ENCODE results near the gene KDELR1.

DNA sequence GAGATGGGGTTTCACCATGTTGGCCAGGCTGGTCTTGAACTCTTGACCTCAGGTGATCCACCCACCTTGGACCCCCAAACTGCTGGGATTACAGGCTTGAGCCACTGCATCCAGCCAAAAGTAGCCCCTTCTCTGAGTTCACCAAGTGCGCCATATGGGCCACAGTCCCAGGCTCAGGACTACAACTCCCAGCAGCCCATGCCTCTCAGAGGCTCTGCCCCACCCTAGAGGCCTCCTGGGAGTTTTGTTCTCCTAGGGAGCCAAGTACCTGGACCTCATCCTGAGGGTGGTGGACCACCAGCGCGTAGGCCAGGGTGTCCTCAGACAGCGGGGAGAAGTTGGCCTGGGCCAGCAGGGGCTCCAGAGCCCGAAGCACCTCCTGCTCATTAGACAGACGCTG, 46.5 kb downstream of the KDELR1 start:
- TF ChIP-seq POLR2AphosphoS5 (IDR thresholded peaks at IDR 0.05; ENCODE audit: low read depth, low read length) (no peak), SIN3A (IDR thresholded peaks at IDR 0.05; ENCODE audit: borderline replicate concordance, insufficient read depth, low read length) (no peak), TAF1 (IDR thresholded peaks at IDR 0.05; ENCODE audit: borderline replicate concordance, insufficient read depth, low read length) (no peak)
- TF ChIP-seq, protein P1, sequence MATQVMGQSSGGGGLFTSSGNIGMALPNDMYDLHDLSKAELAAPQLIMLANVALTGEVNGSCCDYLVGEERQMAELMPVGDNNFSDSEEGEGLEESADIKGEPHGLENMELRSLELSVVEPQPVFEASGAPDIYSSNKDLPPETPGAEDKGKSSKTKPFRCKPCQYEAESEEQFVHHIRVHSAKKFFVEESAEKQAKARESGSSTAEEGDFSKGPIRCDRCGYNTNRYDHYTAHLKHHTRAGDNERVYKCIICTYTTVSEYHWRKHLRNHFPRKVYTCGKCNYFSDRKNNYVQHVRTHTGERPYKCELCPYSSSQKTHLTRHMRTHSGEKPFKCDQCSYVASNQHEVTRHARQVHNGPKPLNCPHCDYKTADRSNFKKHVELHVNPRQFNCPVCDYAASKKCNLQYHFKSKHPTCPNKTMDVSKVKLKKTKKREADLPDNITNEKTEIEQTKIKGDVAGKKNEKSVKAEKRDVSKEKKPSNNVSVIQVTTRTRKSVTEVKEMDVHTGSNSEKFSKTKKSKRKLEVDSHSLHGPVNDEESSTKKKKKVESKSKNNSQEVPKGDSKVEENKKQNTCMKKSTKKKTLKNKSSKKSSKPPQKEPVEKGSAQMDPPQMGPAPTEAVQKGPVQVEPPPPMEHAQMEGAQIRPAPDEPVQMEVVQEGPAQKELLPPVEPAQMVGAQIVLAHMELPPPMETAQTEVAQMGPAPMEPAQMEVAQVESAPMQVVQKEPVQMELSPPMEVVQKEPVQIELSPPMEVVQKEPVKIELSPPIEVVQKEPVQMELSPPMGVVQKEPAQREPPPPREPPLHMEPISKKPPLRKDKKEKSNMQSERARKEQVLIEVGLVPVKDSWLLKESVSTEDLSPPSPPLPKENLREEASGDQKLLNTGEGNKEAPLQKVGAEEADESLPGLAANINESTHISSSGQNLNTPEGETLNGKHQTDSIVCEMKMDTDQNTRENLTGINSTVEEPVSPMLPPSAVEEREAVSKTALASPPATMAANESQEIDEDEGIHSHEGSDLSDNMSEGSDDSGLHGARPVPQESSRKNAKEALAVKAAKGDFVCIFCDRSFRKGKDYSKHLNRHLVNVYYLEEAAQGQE (IDR thresholded peaks at IDR 0.05; ENCODE audit: insufficient read depth in 1 of 2, low read depth in 2 of 2, low read length in 2 of 2), result no peak

Data from PFSK-1 (cell line).